PC-9 (cell line): ENCODE measurements around the gene TMIGD1.

Source experiments
- EZH2 ChIP-seq: fragments of 200-600 bp; sonication (generic); IDR thresholded peaks from 2 replicates; pipeline ENCODE4 v1.8.0; 2017; ENCODE audit warnings: antibody characterized with exemption, low read depth
- TF ChIP-seq, protein P1 (sequence below): fragments of 200-600 bp; sonication (generic); conservative IDR thresholded peaks from 2 replicates; pipeline ENCODE4 v1.6.1; 2017; ENCODE audit warnings: mixed run types, antibody characterized with exemption, mild to moderate bottlenecking, moderate library complexity

DNA sequence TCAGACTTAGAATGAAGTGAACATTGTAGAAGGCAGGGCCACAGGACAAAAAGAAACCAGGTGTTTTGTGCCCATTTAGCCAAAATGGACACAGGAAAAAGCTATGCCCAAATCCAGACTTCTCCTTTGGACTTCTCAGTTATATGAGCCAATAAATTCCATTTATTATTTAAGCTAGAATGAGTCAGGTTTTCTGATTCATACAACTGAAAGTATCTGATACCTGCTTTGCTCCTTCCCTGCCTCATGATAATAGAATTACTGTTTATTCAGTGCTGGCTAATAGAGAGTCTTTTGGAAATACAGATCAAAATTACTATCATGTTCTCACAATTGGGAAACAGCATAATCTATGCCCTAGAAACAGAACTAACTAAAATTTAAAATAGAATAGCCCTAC is 36.1 kb upstream of the TMIGD1 start:
- TF ChIP-seq, protein P1, sequence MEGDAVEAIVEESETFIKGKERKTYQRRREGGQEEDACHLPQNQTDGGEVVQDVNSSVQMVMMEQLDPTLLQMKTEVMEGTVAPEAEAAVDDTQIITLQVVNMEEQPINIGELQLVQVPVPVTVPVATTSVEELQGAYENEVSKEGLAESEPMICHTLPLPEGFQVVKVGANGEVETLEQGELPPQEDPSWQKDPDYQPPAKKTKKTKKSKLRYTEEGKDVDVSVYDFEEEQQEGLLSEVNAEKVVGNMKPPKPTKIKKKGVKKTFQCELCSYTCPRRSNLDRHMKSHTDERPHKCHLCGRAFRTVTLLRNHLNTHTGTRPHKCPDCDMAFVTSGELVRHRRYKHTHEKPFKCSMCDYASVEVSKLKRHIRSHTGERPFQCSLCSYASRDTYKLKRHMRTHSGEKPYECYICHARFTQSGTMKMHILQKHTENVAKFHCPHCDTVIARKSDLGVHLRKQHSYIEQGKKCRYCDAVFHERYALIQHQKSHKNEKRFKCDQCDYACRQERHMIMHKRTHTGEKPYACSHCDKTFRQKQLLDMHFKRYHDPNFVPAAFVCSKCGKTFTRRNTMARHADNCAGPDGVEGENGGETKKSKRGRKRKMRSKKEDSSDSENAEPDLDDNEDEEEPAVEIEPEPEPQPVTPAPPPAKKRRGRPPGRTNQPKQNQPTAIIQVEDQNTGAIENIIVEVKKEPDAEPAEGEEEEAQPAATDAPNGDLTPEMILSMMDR = no peak
- TF ChIP-seq EZH2 = no peak
